ENCODE data around the gene EXOC2. TPM values are rescaled to one million over a fixed set of nuclear protein-coding genes. Genes with fewer than 3 reads are reported as not detected.

Gene EXOC2
- polyA plus RNA-seq, 3 donors: 3.8 to 9.2 (median 6.9) TPM

DNA sequence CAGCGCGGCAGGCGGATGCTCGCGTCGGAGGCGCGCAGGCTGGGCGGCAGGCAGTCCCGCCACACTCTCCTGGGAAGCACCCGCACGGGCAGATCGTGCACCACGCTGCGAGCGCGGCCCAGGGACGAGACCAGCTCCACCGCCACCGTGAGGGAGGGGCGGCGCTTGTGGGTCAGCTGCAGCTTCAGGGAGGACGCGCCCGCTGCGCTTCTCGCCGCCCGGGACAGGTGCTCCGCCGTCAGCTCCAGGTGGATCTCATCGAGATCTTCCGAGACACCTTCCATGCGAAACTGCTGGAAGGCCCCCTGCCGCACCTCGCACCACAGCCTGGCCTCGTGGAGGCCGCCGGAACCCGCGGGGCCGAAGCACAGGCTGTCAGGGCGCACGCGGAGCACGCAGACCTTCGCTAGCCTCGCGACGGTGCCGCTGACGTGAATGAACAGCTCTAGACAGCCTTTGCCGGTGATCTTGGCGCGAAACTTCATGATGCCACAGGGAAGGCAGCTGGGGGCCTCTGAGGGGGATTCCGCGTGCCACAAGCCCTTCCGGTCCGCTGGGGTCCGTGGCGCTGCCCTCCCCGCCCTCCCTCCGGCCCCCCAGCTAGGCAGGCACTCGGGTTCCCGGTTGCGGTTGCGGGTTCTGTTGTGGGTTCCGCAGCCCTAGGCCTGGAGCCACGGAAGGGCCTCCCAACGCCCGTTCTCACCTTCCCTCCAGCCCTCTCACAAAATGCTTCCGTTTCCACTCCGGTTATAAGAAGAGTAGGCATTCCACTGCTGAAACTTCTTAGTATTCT, 36.3 kb downstream of the EXOC2 start, which contains the start of gene HUS1B:
Gene HUS1B (minus strand): TSS at position 641 of the 793 bp plus-strand sequence. CDS start 156 bp downstream, at position 485.
- H3K27ac ChIP-seq (ENCODE audit: low read depth, low read length): no peak within 1 kb of the TSS
- WGBS, 3 donors: 96 to 98% (median 97%) methylated on average over 73 of the region's 73 CpGs

DNA sequence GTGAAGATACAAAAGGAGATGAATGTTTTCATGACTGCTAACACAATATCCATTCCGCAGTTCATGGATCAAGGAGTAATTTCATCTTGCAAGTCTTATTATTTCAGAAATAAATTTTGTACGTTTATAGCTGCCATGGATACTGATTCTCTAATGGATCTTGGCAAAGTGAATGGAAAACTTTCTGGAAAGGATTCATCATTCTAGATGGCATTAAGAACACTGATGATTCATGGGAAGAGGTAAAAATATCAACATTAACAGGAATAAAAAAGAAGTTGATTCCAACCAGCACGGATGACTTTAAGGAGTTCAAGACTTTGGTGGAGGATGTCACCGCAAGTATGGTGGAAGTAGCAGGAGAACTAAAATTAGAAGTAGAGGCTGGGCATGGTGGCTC, 38.8 kb downstream of the EXOC2 start:
- 78 to 90% (median 80%) methylated on average over 4 of the region's 4 CpGs for WGBS, 3 donors
- H3K27ac ChIP-seq (ENCODE audit: low read depth, low read length): no peak overlapping the region

DNA sequence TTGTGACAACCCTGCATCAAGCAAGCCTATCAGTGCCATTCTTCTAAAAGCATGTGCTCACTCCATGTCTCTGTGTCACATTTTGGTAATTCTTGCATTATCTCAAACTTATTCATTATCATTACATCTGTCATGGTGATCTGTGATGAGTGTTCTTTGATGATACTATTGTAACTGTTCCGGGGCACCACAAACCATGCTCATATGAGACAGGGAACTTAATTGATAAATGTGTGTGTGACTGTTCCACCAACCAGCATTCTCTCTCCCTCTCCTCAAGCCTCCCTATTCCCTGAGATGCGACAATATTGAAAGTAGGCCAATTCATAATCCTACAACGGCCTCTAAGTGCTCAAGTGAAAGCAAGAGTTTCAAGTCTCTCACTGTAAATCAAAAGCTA, 40.1 kb downstream of the EXOC2 start:
- WGBS, 3 donors: 78 to 91% (median 83%) methylated on average over 3 of the region's 3 CpGs
- H3K27ac ChIP-seq (ENCODE audit: low read depth, low read length): no peak overlapping the region

DNA sequence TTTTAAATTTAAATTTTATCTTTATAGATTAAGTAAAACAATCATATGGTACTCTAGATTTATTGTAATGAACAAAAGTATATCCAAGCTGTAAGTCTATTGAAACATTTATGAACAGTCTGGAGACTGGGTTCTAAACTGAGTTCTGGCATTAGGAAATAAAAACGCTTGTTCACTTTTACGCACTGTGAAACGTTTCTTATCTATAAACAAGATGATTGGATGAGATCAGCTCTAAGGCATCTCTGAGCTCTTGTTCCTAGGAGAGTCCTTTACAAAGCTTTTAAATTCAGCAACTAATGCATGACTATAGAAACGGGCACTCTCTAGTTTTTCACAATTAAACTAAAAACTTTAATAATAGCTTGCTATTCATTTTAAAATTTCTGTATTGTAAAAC, 42.8 kb downstream of the EXOC2 start:
- no peak overlapping the region for H3K27ac ChIP-seq (ENCODE audit: low read depth, low read length)
- 69 to 83% (median 72%) methylated on average over 4 of the region's 4 CpGs for WGBS, 3 donors

DNA sequence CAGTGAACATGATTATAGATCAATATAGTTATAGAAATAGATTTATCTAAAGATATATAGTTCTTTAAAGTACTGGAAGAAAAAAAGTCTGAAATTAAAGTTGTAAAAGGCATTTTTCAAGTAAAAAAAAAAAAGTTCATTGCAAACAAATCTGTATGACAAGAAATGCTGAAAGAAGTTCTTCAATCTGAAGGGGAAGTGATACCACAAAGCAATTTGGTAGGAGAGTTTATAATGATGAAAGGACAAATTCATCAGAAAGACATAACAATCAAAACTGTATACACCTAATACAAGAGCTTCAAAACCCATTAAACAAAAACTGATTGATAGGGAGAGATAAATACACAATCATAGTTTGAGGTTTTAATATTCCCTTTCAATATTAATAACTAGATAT, 50.1 kb downstream of the EXOC2 start:
- no peak overlapping the region for H3K27ac ChIP-seq (ENCODE audit: low read depth, low read length)

DNA sequence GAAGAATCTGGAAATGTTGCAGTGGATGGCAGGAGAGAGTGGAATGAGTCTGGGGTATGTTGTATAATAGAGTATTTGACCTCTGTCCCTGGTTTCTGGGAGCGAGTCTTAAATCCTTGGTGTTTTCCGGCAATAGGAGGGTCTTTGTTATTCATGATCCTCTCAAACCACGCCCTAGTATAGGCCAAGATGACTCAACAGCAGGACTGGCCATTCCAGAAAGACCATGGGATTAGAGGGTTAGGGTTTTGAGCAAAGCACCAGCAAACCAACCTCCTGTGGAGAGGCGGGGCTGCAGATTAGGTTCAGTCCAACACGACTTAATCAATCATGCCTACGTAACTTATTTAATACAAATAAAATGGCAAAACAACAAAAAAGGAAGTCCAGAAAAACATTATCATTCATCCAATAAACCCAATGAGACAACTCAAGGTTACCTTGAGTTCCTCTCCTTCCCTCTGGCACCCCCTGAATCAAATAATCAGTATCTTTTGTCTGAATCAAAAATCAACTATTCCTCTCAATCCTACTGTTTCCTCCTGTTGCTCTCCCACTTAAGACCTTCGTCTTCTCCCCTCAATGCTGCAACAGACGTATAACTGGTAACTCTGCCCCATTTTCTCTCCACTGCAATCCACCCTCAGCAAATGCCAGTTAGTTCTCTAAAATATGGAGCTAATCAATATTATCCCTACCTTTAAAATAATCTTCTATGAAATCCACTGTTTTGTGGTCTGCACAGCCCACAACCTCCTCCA, 51.5 kb downstream of the EXOC2 start:
- H3K27ac ChIP-seq (ENCODE audit: low read depth, low read length): no peak overlapping the region
- 95 to 97% (median 96%) methylated on average over 8 of the region's 8 CpGs for WGBS, 3 donors

DNA sequence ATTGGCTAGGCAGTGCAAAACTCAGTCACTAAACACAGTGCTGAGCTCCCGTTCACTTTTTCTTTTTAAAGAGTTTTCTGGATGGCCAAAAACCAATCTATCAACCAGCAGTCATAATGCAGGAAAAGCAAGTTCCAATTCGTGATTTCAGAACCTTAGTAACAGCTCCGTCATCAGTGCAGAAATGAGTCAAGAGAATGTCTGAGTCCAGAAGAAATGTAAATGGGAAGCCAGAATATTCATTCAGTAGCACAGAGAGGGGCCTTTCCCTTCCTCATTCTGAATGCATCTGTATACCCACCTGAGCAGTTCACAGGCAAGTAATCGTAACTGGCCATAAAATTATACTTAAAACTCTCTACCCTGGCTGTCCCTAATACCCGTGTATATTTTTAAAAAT, 56.5 kb downstream of the EXOC2 start:
- no peak overlapping the region for H3K27ac ChIP-seq (ENCODE audit: low read depth, low read length)
- 70 to 72% (median 72%) methylated on average over 5 of the region's 5 CpGs for WGBS, 3 donors

DNA sequence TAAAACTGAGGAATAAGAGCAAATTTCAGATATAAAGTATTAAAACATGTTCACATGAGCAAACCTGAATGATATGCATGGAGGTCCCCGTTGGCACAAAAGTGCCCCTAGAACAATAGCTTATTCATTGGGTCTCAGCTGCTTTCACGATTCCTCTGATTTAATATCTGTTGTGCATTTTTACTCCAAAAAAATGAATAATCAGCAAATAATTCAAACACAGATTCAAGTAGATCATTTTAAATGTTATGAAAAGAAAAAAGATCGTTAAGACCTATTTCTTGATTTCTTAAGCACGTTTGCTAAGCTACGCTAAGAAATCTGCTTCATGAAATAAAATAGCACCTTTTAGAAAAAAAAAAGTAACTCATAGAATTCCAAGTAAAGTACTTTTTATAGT, 57.7 kb downstream of the EXOC2 start:
- WGBS, 3 donors: 85 to 93% (median 89%) methylated on average over 5 of the region's 5 CpGs
- no peak overlapping the region for H3K27ac ChIP-seq (ENCODE audit: low read depth, low read length)

DNA sequence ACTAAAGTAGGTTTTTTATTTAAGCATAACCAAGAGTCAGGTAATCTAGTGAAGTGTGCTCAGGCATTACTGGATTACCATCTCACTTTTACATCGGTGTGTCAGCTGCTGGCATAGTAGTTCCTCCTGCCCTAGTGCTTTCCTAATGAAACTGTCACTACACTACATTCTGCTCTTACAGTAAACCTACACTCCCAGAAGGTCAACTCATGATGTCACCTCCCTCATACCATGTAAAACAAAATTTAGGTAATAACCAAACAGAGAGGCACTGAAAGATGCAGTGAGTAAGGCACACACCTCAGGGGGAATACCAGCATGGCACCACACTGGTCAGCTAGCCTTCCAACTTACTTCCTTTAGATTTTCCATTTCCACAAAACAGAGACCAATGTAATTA, 59.3 kb downstream of the EXOC2 start:
- WGBS, 3 donors: 92 to 100% (median 93%) methylated on average over 1 of the region's 1 CpG
- no peak overlapping the region for H3K27ac ChIP-seq (ENCODE audit: low read depth, low read length)

DNA sequence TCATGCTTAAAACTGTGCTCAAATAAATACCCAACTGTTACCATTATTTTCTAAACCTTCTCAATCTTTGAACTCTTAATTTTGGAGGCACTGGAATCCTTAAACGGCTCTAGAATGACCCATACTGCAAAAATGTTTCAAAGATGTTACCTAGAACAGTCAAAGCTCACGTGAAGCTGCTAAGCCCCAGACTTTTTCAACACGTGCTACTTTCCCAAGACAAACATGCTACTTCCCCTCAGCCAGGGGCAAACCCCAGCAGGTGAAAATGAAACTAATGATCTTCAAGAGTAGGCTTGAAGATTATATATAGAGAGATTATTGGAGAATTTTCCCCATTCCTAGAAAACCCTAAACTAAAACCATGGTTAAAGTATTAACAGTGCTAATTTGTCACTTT, 64.2 kb downstream of the EXOC2 start:
- WGBS, 3 donors: 32 to 67% (median 60%) methylated on average over 3 of the region's 3 CpGs
- no peak overlapping the region for H3K27ac ChIP-seq (ENCODE audit: low read depth, low read length)

DNA sequence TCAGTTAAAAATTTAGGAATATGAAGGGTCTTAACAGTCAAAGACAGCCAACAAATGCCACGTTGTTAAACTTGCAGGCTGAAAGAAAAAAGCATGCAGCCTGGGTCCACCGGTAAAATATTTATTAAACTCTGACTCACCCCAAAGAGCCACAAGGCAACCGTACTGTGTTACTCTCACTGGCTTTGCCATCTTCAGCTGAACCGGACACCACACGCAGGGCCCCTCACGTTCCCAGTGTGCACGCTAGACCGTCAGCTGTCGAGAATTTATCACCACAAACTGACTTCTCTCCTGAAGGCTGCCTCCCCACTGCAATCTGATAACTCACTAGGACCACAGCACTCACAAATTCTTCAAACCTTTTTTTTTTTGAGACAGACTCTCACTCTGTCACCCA, 66.7 kb downstream of the EXOC2 start:
- WGBS, 3 donors: 87 to 90% (median 89%) methylated on average over 9 of the region's 9 CpGs
- no peak overlapping the region for H3K27ac ChIP-seq (ENCODE audit: low read depth, low read length)

DNA sequence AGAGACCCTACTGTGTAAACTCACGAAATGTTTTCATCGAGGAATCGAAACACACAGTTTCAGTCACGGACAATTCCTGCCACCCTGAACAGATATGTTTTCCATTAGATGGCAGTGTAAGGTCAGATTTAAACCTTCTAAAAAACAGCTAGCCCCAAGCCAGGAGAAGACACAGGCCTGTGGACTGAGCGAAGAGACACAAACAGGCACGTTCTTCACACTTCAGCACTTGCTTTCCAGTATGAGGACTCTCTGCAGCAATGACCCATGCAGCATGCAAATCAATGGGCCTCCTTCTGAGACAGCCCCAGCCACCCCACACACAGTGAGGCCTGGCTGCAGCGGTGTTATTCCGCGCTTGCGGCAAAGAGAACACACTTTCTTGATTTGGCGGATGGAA, 68.0 kb downstream of the EXOC2 start:
- no peak overlapping the region for H3K27ac ChIP-seq (ENCODE audit: low read depth, low read length)
- 86 to 93% (median 93%) methylated on average over 11 of the region's 11 CpGs for WGBS, 3 donors

DNA sequence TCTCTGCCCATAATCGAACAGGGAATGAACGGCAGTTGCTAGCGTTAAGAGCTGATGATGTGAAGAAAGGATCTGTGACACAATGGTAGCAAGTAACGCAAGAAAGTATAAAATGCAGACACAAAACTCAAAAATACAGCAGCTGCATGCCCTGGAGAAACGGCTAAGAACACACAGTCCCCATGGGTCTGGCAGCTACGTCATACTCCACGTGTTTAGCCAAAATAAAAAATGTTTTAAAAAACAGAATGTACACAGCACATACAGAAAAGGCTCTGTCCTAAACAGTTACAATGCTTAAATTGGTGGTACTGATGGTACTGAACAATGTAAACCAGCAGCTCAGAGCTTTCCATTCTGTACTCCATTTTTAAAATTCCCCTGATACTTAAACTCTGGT, 70.5 kb downstream of the EXOC2 start:
- no peak overlapping the region for H3K27ac ChIP-seq (ENCODE audit: low read depth, low read length)
- WGBS, 3 donors: 81 to 92% (median 88%) methylated on average over 7 of the region's 7 CpGs

DNA sequence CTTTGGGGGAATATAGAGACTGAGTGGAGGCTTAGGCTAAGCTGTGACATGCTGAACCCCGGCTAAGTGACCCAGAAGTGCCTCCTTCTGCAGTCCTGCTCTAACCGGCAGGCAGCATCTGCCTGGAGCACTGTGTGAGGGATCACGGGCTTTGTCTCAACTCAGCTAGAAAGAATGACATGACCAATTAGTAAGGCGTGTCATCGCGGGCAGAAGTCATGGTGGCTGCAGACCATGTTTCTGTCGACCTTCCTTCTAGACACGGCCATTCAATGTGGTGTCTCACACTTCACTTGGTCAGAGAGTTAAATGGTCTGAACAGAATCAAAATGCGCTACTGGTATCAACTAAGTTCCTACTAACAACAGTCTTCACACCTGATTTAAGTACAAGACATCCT, 71.0 kb downstream of the EXOC2 start:
- no peak overlapping the region for H3K27ac ChIP-seq (ENCODE audit: low read depth, low read length)
- WGBS, 3 donors: 93 to 96% (median 95%) methylated on average over 9 of the region's 9 CpGs

DNA sequence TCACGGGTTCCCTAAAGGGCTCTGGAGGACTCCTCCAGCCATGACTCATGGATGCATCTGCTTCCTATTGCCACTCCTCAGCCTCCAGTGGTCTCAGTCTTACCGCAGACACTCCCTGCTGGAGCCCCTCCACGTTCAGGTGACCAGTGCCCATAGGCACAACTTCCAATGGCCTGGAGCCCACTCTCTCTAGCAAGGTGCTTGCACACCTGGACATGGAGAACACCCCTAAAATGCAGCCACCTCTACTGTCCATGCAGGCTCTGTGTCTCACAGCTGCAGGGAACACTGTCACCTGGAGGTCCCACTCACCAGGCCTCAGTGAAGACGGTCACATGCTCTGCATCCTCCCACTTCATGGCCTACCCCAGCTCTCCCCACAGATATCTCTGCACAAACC, 72.0 kb downstream of the EXOC2 start:
- H3K27ac ChIP-seq (ENCODE audit: low read depth, low read length): no peak overlapping the region
- WGBS, 3 donors: 95 to 99% (median 95%) methylated on average over 4 of the region's 4 CpGs

DNA sequence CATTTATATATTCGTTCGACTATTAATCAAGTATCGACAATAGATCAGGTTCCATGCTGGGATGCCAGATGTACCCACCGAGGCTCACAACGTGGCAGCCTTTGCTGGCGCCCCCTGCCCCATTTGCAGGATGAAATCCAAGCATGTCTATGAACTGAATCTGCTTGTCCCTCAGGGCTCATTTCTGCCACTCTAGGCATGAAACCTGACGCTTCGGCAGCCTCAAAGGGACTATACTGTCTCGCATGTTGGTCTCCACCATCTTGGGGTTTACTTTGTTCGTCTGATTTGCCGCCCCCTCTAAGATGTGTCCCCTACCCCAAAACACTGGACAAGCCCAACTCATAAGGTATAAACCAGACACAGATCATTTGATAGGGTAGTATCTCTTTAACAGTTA, 72.8 kb downstream of the EXOC2 start:
- WGBS, 3 donors: 94 to 96% (median 95%) methylated on average over 11 of the region's 11 CpGs
- no peak overlapping the region for H3K27ac ChIP-seq (ENCODE audit: low read depth, low read length)

DNA sequence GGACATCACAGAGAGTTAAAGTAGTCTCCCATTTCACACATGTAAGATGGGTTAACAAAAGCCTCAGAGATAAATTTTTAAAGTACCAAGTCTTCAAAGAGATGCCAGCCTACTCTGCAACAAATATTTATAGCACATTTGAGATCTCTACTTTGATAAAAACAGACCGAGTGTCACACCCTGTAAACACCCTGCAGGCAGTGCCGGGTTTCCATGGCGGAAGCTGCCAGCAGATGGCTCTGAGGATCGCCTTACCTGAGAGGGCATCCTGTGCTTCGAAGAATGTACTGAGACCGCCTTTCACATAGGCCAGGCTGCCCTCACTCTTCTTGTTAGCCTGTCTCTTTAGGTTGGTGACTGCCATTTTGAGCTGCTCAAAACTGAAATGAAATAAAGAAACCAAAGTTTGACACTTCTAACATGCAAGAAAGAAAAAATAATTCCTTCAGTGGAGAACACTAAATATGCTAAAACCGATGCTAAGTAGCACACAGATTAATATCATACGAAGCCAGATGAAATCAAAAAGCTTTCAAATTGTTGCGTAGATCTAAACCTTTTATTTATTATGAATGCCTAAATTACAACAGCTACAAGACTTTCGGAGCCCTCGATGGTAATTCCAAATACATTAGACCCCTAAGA, 75.4 kb downstream of the EXOC2 start:
- no peak overlapping the region for H3K27ac ChIP-seq (ENCODE audit: low read depth, low read length)
- 92 to 94% (median 93%) methylated on average over 11 of the region's 11 CpGs for WGBS, 3 donors

DNA sequence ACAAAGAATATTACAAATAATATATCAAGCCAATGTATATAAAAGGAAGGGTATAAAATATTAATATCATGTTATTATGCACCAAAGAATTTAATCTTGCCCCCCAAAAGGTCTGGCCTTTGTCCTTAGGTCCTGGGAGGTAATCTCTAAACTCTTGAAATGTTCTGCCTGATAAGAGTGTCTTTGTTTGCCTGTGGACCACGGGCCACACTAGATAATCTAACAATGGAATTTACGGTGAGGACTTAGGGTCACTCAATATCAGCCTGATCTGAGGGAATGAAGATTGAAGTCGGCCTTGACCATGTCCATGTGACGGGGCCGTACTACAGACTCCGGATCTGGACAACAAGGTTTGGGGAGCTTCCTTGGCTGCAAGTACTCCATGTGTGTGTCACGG, 79.0 kb downstream of the EXOC2 start:
- no peak overlapping the region for H3K27ac ChIP-seq (ENCODE audit: low read depth, low read length)
- 75 to 90% (median 88%) methylated on average over 7 of the region's 7 CpGs for WGBS, 3 donors

DNA sequence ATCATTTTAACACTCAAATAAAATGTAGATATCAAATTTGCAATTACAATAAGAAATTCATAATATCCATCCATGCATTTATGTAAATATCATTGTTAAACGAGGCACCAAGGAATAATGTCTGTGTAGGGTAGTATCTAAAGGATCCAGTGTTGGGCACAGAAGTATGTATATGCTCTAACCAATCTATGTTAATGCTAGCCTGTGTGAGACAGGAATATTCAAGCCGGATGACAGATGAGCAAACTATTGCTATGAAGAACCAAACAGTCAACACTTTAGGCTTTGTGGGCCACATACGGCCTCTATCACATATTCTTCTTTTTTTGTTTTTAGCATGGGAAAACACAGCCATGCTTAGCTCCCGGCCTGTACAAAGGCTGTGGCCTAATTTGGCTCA, 81.0 kb downstream of the EXOC2 start:
- 62 to 66% (median 65%) methylated on average over 4 of the region's 4 CpGs for WGBS, 3 donors
- H3K27ac ChIP-seq (ENCODE audit: low read depth, low read length): no peak overlapping the region

Data from adipose tissue (tissue), 3 donors.